ENCODE data around the gene SLC6A16.
"Not testable (repeated sequence)": the region's sequence is repeated elsewhere in the genome, so short reads cannot be mapped to it uniquely, and the experiment has no call there.

SLC6A16 gene

DNA sequence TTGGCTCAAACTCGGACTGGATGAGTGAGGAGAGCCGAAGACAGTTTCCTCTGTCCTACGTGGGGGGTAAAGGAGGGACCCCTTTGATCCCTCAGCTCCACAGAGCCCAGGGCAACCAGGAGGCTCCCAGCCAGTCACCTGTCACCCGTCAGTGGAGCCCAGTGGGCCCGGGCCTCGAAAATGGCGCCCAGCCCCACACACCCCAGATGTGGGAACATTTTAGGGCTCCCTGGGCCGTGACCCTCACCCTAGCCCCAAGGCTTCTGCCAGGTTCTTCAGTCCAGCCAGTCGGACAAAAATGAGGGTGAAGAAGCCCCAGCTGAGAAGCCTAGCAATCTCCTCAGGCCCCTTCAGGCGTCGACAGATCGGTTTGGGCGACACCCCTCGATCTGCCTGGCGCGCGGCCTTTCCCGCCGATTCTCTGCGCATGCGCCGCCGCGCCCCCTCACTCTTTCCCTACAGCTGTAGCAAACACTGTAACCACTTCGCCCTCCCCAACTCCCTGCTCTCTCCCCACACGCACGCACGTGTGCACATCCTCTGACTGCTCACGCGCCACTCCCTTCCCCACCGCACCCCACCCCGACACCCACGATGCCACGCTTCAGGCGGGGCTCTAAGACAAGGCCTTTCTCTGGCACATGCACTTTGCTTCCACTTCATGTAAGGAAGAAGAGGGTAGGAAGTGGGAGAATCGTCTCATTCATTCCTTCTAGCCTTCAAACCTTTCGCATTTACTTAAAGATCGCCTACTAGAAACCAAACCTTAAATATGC is at the start of gene SLC6A16:
Gene SLC6A16, minus strand, starts transcription at position 391 of the 776 bp plus-strand sequence. CDS start 13,844 bp downstream, outside the sequence.
- DNase-seq: no peak

DNA sequence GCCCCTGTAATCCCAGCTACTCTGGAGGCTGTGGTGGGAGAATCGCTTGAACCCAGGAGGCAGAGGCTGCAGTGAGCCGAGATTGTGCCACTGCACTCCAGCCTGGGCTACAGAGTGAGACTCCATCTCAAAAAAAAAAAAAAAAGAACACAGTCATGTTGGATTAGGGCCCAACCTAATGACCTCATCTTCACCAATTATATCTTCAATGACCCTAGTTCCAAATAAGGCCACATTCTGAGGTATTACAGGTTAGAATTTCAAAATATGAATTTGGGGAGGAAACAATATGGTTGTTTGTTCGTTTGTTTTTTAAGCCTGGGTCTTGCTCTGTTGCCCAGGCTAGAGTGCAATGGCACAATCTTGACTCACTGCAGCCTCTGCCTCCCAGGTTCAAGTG is 48.2 kb upstream of the SLC6A16 start:
- not testable (repeated sequence) for DNase-seq

DNA sequence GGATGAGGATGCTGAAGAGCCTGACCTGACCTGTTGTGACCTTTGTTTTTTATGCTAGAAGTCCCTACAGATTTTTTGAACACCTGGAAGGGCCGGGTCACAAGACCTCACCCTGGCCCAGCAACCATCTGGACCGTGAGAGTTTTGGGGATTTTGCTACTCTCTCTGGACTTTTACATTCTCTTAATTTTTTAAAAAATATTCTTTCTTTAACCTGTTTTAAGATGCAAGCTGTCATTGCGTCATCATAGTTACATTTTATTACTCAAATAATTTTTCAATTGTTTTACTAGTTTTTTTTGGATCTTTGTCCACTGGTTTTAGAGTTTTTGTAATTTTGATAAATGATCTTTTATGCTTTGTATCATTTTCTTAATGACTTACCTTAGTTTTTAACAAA is 46.2 kb upstream of the SLC6A16 start:
- no peak for DNase-seq

DNA sequence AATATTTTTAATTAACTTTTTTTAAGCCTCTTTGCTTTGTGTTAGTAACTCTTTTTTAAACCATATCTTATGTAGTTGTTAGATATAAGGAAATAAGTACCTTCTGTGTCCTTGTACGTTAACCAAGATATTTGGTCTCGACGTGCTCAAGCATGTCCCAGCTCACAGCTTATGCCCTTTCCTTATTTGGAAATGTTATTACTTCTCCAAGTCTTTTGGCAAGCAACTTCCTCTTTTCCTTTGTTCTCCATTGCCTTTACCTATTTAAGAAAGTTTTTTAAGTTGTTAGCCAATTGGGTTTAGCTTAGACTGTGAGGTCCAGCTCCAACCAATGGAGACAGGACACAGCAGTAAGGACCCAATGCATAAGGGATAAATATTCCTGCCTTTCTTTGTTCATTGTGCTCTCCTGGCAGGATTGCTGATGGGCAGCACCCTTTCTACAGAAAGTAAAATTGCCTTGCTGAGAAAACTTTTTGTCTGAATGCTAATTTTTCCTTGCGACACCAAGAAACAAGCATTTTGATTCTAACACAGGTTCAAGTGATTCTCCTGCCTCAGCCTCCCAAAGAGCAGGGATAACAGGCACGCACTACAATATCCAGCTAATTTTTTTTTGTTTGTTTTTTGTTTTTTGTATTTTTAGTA is 43.8 kb upstream of the SLC6A16 start:
- no peak for DNase-seq

DNA sequence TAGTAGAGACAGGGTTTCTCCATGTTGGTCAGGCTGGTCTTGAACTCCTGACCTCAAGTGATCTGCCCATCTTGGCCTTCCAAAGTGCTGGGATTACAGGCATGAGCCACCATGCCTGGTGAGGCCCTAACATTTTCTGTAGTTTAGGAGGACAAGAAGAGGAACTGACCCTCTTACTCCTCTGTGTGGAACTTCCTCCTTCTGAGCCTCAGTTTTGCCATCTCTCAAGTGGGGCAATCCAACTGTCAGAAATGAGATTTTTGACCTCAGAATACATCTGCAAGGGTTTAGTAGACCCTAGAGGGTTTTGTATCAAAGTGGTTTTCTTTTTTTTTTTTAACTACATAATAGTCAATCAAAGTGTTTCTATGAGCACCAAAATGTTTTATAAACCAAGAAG is 41.1 kb upstream of the SLC6A16 start:
- no peak for DNase-seq

DNA sequence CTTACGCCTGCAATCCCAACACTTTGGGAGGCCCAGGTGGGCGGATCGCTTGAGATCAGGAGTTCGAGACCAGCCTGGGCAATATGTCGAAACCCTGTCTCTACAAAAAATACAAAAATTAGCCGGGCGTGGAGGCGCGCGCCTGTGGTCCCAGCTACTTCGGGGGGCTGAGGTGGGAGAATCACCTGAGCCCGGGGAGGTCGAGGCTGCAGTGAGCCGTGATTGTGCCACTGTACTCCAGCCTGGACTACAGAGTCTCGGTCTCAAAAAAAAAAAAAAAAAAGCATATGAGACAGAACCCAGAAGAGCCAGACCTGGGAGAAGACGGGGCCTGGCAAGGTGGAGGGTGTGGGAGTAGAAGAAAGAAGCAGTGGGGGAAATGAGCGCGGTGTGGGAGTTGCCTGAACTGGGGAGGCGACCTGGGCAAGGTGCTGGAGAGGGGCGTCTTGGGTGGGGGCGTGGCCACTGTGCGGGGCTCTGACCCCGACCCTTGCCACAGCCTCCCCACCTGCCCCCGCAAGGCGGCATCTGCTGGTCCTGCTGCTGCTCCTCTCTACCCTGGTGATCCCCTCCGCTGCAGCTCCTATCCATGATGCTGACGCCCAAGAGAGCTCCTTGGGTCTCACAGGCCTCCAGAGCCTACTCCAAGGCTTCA is 39.2 kb upstream of the SLC6A16 start:
- no peak for DNase-seq

DNA sequence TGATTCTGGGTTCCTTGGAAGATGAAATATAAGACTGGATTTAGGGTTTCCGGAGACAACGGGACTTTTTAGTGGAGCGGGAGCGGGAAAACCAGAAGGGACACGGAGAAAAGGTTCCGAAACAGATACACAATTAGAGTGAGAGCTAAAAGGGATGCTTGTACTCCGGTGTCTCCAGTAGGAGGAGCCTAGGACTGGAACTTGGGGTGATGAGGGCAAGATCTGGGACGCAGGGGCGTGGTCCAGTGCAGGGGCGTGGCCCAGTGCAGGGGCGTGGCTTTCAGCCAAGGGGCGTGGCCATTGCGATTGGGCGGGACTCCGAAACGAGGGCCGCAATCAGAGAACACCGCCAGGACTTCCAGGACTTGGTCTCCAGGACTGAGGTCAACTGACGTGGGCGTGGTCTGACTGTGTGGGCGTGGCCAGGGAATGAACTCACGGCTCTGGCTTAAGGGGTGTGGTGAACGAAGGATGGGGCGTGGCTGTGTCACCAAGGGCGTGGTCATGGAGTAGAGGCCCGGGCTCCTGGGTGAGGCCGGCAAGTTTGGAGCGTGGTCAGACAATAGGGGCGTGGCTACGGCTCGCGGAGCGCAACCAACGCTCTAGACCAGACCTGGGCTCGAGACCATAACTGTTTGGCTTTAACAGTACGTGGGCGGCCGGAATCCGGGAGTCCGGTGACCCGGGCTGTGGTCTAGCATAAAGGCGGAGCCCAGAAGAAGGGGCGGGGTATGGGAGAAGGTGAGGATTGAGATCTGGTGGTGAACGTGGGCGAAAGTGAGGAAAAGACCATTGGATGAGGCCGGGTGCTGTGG is 38.5 kb upstream of the SLC6A16 start, which contains the start of gene DKKL1:
Gene DKKL1, plus strand, starts transcription at position 610 of the 815 bp plus-strand sequence. Its CDS starts 122 bp downstream, at position 732.
- DNase-seq: no peak

DNA sequence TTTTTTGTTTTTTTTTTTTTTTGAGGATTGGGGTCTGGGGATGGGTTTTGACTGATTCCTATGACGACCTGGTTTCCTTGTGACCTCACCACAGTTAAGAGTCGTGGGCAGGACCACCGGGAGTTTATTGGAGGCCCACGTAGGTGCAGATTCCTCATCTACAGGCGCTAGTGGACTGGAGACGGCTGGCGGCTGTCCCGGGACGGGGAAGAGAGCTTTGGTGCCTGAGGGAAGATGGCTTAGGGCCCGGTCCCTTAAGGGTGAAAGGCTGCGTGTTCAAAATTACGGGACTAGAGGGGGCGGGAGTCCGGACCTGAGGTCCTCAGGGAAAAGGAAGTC is 37.9 kb upstream of the SLC6A16 start:
- DNase-seq: no peak

DNA sequence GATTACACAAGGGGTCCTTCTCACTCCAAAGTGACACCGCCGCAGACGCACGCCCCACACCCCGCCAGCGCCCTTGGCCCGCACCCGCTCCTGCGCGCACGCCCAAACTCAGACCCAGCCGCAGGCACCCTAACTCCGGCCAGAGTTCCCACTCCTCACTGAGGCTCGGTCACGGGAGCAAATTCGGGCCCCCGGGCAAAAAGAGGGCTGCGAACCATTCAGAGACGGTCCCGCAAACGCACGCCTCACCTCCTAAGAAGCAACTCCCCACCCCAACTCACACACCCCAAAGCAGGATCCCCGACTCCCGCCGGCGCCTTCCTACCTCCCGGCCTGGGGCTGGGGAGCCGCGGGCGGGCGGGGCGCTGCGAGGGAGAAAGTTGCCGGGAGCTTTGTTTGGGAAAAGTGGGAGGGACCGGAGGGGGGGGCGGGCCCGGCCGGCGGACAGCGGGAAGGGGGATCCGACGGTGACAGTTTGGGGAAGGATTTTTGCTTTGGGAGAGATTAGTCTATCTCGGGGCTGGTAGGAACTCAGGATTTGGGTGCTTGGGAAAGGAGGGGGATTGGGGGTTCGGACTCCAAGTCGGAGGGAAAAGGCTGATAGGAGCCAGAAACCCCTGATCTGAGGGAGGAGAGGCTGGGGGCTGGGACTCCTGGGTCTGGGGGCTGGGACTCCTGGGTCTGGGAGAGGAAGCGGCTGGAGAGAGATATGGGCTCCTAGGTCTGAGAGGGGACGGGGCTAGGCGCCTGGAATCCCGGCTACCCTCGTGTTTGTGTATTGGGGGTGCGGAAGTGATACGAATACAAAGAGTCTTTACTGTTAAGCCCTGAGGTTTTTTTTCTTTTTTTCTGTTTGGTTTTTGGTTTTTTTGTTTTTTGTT is 37.3 kb upstream of the SLC6A16 start, which contains the start of gene TEAD2:
Gene TEAD2, minus strand, starts transcription at position 369 of the 881 bp plus-strand sequence. CDS start 2,341 bp downstream, outside the sequence.
- DNase-seq: no peak

DNA sequence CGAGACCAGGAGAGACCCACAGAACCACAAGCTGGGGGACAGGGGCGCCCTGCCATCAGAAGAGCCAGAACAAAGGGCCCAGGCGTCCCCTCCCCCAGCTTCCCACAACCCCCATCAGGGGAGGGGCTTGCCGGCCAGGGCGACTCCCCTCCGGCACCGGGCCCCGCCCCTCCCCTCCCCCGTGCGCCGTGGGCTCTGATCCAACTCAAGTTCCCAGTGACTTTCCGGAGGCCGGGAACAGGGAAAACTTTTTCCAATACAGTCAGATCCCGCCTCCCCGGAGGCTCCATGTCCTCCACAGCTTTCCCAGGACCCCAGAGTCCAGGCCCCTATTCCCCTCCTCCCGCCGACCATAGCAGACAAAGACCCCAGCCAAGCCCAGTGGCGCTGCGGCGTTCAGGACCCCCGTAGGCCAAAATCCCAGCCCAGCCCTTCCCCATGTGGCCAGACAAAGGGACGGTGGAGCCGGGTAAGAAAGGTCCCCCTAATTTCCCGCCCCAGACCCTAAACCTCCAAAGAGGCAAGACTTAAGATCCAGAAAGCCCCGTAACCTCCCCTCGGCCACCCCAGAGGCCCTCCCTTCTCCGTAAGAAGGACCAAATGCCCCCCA is 36.6 kb upstream of the SLC6A16 start:
- DNase-seq: no peak

DNA sequence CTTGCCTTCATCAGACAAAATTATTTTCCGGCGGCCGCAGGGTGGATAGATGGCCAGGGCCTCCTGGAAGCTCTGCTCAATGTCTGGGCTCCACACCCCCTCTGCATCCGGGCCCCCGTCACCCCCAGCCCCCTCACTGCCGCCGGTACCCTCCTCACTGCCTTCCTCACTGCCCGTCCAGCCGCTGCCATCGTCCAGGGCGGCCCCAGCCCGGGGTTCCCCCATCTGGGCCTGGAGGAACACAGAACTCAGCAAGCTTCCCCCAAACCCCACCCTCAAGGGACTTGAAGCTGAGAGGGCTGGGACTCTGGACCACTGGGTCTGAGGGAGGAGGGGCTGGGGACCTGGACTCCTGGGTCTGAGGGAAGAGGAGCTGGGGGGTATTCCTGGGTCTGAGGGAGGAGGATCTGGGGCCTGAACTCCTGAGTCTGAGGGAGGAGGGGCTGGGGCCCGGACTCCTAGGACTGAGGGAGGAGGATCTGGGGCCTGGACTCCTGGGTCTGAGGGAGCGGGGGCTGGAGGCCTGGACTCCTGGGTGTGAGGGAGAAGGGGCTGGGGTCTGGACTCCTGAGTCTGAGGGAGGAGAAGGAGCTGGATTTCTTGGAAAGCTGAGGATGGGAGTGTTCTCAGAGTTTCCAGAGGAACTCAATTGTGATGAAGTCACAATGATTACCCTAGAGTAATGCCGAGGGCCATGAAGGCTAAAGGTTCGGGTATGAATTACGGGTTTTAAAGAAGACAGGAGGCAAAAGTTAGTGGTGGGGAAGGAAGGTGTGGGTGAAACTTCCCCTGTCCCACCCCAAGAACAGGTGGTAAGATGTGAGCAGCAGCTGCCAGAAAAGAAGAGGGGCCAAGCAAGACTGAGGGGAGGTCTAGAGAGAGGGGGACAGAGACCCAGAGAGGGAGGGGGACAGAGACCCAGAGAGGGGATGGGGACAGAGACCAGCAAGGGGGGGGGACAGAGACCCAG is 35.1 kb upstream of the SLC6A16 start:
- no peak for DNase-seq

DNA sequence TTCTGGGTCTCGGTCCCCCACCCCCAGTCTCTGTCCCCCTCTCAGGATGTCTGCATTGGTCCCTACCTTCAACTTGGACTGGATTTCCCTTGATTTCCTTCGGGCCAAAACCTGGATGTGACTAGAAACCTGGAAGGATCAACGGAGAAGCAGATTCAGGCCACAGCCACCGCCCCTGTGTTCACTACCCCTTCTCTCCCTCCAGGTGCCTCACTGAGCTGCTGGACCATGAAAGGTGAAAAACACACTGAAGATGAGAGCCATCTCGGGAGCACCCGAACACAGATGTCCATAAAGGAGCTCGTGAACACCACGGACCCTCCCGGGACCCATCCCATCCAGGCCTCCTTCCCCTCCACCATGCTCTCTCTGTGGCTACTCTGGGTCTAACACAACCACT is 32.2 kb upstream of the SLC6A16 start:
- DNase-seq: no peak

DNA sequence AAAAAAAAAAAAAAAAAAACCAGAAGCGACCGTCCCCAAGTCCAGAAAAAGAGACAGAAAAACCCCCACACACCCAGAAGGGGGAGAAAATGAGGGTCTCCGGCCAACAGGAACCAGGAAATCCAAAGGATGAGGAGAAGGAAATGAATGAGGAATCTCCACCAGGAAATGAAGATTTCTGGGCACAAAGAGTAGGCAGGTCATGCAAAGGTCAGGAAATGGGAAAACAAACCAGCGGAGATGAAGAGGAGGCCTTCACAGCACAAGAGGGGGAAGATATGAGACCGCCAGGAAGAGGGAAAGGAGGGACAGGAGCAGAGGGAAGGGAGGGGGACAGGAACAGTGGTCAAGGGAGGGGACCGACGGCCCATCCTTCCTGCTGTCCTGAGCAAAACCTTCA is 31.4 kb upstream of the SLC6A16 start:
- DNase-seq: no peak

DNA sequence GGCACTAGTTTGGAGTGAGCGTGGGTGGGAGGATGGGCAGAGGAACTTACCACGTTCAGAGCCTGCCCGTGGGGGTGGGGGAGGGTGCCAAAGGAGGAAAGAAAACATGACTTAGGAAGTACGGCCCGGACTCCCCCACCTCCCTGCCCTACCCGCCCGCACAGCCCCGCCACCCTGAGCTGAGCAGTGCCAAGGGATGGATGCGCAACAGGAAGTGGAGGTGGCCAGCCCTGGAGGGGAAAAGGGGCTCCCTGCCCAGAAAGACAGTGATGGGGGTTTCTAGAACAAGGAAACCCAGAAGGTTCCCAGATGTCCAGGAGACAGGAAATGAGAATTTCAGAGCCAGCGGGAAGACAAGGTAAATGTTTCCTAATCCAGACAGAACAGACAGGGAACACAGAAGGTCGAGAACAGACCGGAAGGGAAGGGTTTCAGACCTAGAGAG is 30.9 kb upstream of the SLC6A16 start:
- no peak for DNase-seq

DNA sequence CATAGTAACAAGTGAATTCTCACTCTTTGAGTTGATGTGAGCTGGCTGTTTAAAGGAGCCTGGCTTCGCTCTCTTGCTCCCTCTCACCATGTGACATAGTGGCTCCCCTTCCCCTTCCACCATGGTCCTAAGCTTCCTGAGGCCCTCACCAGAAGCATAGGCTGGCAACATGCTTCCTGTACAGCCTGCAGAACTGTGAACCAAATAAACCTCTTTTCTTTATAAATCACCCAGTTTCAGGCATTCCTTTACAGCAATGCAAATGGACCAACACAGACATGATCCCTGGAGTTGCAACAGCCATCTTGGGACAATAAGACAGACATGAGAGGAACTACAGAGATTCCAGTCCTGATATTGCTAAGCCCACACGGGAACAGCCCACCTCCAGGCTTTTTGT is 24.6 kb upstream of the SLC6A16 start:
- DNase-seq: no peak

DNA sequence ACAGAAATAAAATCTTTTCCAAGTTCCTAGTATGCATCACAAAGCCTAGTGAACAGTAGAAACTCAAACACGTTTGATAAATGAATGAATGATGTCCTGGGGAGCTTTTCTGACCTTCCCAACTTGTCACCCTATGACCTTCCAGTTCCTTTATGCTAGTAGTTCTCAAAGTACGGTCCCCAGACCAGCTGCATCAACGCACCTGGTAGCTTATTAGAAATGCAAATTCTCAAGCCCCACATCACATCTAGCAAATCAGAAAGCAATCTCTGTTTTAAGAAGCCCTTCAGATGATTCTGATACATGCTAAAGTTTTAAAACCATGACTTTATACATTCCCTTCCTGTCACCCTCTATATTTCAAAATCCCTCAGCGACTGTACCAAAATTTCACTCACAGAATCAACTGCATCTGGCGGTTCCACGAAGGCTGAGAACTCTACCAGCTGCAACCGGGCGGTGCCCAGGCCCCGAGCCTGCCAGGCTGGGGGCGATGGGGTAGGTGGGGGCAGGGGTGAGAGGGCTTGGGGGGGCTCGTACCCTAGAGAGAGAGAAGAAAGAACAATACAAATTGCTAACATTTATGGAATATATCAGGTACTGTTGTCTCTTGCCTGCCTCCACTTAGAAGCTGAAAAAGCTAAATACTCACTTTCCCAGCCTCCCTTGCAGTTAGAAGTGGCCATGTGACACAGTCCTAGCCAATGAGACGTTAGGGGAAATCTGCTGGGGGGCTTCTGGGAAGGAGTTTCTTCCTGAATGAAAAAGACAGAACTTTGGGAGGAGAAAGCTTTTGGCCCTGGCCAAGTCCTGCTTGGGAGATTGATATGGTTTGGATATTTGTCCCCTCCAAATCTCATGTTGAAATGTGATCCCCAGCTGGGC is 23.6 kb upstream of the SLC6A16 start:
- no peak for DNase-seq

DNA sequence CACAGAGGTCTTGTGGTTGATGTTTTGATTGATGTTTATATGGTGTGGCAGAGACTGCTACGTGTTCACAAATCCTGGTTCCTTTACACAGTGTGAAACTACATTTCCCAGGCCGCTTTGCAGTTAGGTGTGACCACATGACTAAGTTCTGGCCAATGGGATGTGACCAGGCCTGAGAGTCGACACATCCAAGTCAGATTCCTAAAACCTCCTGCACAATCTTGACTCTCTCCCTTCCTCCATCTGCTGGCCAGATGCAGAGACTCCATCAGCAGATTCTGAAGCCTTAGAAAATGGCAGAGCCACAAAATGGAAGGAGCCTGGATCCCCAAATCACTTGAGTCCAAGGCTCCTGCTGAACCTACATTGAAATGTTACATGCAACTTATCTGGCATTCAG is 22.8 kb upstream of the SLC6A16 start:
- no peak for DNase-seq

DNA sequence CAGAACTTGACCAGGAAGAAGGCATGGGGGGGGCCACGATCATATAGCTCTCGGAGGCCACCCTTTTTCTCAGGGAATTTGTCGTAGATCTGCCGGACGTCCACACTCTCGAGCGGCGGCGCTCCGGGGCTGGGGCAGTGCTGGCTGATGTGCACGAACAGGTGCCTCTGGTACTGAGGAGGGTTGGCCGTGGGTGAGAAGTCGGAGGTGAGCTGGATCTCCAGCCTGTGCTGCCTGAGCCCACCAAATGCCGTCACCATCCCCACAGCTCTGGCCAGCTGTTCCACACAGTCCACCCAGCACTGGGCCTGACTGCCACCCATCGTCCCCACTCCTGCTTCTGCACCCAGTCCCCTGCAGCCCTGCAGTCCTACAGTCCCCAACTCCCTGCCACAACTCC is 22.2 kb upstream of the SLC6A16 start:
- no peak for DNase-seq

Data from NCI-H1092 treated with DMSO at 0.1 percent for 48 hours (cell line).